ENCODE data around the gene C15orf62.

Gene C15orf62

GRCh38 chr15:40766906-40767837 is 2.6 kb upstream of the C15orf62 start (continued):
- TF ChIP-seq ZNF692 (tag by site-specific recombination; IDR thresholded peaks at IDR 0.05) (no peak), ZNF664 (tag by site-specific recombination; IDR thresholded peaks at IDR 0.05) (peak; percentile 83; the same call in 1 of the 2 replicates)

GRCh38 chr15:40767838-40768500 is 1.8 kb upstream of the C15orf62 start:
- H3K27ac ChIP-seq (ENCODE audit: extremely low read depth, low read depth, low read length), result peak overlapping the region; percentile 11; the same call in 1 of the 2 replicates
- H3K9me3 ChIP-seq (ENCODE audit: control insufficient read depth, insufficient read depth, low read depth, low read length), result no peaks in the 10 kb centered on the region
- POLR2A ChIA-PET, result no interaction called here
- no peak overlapping the region for H3K4me3 ChIP-seq (ENCODE audit: low read depth, low read length)
- TF ChIP-seq ZNF792 (tag by site-specific recombination; IDR thresholded peaks at IDR 0.05), result no peak
- TF ChIP-seq ZBTB20 (tag by site-specific recombination; IDR thresholded peaks at IDR 0.05), result no peak
- H3K4me1 ChIP-seq (ENCODE audit: control insufficient read depth, insufficient read depth, low read length), result peaks cover 28% of the 10 kb centered on the region
- CTCF ChIA-PET, result interaction anchor here (0.7 to 3.7 kb wide), 2 partner anchors 15 to 28 kb away, joined by 3 to 18 read pairs; no protein-coding TSS in a partner anchor
- peaks cover 0 to 13% of the 10 kb centered on the region in 2 experiments; a peak in 1 of 3 replicates for H3K36me3 ChIP-seq (ENCODE audit: control insufficient read depth in 2 of 2, insufficient read depth in 1 of 2, low read length in 2 of 2)

GRCh38 chr15:40768521-40769273 is 1.1 kb upstream of the C15orf62 start:
- Histone ChIP-seq H3K36me3 (ENCODE audit: control insufficient read depth in 2 of 2, insufficient read depth in 1 of 2, low read length in 2 of 2) (peaks cover 0 to 18% of the 10 kb centered on the region in 2 experiments; a peak in 1 of 3 replicates), H3K9me3 (ENCODE audit: control insufficient read depth, insufficient read depth, low read depth, low read length) (no peaks in the 10 kb centered on the region), H3K4me1 (ENCODE audit: control insufficient read depth, insufficient read depth, low read length) (peaks cover 25% of the 10 kb centered on the region), H3K4me3 (ENCODE audit: low read depth, low read length) (no peak overlapping the region), H3K27ac (ENCODE audit: extremely low read depth, low read depth, low read length) (peak overlapping the region; percentile 58; the same call in 1 of the 2 replicates)
- ChIA-PET POLR2A (interaction anchor here (0.6 kb wide), 1 partner anchor 324 kb away, joined by 5 read pairs; no protein-coding TSS in a partner anchor), CTCF (interaction anchor here (0.7 to 3.1 kb wide), 2 partner anchors 14 to 28 kb away, joined by 3 to 10 read pairs; no protein-coding TSS in a partner anchor)
- TF ChIP-seq ZNF114 (tag by site-specific recombination; IDR thresholded peaks at IDR 0.05), result no peak
- no peak for TF ChIP-seq ZNF639 (tag by site-specific recombination; IDR thresholded peaks at IDR 0.05)
- 0 out of 2 replicates have a peak, but pooled peaks have one; percentile 25 for TF ChIP-seq ZNF394 (tag by site-specific recombination; IDR thresholded peaks at IDR 0.05; ENCODE audit: borderline replicate concordance)
- no peak for TF ChIP-seq ZNF19 (tag by site-specific recombination; IDR thresholded peaks at IDR 0.05; ENCODE audit: low read depth)
- peak; percentile 95 for TF ChIP-seq ZNF121 (tag by site-specific recombination; IDR thresholded peaks at IDR 0.05)
- TF ChIP-seq KLF7 (tag by site-specific recombination; IDR thresholded peaks at IDR 0.05; ENCODE audit: borderline replicate concordance), result peak; percentile 81; the same call in 1 of the 2 replicates
- 0 out of 2 replicates have a peak, but pooled peaks have one; percentile 14 for TF ChIP-seq ZNF2 (tag by site-specific recombination; IDR thresholded peaks at IDR 0.05)
- no peak; the same call in 1 of the 2 replicates for TF ChIP-seq PRDM10 (tag by site-specific recombination; IDR thresholded peaks at IDR 0.05)
- no peak for TF ChIP-seq GLI4 (tag by site-specific recombination; IDR thresholded peaks at IDR 0.05)
- no peak for TF ChIP-seq ZNF837 (tag by site-specific recombination; IDR thresholded peaks at IDR 0.05)
- no peak for TF ChIP-seq YY2 (tag by site-specific recombination; IDR thresholded peaks at IDR 0.05)
- peak; percentile 74; the same call in 1 of the 2 replicates for TF ChIP-seq WT1 (tag by site-specific recombination; IDR thresholded peaks at IDR 0.05)
- no peak for TF ChIP-seq ATF2 (tag by site-specific recombination; IDR thresholded peaks at IDR 0.05; ENCODE audit: low read depth)
- TF ChIP-seq ZNF488 (tag by site-specific recombination; IDR thresholded peaks at IDR 0.05), result no peak
- TF ChIP-seq SP7 (tag by site-specific recombination; IDR thresholded peaks at IDR 0.05), result 0 out of 2 replicates have a peak, but pooled peaks have one; percentile 18

Measured in HEK293 (cell line).